Body of pancreas (tissue), 4 donors: ENCODE measurements around the gene AKAP13.

Source experiments
- POLR2A ChIP-seq, 3 donors: fragments of 450-650 bp; IDR thresholded peaks; one replicate each; pipeline ENCODE4 v1.6.1; 2016; ENCODE audit warnings: antibody characterized with exemption in 3 of 3, mild to moderate bottlenecking in 2 of 3
- TF ChIP-seq, protein P1 (sequence below), 7 experiments: fragments of 450-650 bp in 4 of 7; fragments of 200-600 bp in 3 of 7; sonication (generic) in 3 of 7; IDR thresholded peaks; one replicate each; pipeline ENCODE4 v1.5.1; 2016 to 2019; ENCODE audit warnings: antibody characterized with exemption in 7 of 7

GRCh38 chr15:85542895-85543331 lies 162.5 kb downstream of the AKAP13 start:
- no peak for TF ChIP-seq POLR2A (IDR thresholded peaks at IDR 0.05)
- TF ChIP-seq, protein P1, sequence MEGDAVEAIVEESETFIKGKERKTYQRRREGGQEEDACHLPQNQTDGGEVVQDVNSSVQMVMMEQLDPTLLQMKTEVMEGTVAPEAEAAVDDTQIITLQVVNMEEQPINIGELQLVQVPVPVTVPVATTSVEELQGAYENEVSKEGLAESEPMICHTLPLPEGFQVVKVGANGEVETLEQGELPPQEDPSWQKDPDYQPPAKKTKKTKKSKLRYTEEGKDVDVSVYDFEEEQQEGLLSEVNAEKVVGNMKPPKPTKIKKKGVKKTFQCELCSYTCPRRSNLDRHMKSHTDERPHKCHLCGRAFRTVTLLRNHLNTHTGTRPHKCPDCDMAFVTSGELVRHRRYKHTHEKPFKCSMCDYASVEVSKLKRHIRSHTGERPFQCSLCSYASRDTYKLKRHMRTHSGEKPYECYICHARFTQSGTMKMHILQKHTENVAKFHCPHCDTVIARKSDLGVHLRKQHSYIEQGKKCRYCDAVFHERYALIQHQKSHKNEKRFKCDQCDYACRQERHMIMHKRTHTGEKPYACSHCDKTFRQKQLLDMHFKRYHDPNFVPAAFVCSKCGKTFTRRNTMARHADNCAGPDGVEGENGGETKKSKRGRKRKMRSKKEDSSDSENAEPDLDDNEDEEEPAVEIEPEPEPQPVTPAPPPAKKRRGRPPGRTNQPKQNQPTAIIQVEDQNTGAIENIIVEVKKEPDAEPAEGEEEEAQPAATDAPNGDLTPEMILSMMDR (IDR thresholded peaks at IDR 0.05), result no peak
